Measurements from ENCODE around the gene PCNX3.

Gene PCNX3

DNA sequence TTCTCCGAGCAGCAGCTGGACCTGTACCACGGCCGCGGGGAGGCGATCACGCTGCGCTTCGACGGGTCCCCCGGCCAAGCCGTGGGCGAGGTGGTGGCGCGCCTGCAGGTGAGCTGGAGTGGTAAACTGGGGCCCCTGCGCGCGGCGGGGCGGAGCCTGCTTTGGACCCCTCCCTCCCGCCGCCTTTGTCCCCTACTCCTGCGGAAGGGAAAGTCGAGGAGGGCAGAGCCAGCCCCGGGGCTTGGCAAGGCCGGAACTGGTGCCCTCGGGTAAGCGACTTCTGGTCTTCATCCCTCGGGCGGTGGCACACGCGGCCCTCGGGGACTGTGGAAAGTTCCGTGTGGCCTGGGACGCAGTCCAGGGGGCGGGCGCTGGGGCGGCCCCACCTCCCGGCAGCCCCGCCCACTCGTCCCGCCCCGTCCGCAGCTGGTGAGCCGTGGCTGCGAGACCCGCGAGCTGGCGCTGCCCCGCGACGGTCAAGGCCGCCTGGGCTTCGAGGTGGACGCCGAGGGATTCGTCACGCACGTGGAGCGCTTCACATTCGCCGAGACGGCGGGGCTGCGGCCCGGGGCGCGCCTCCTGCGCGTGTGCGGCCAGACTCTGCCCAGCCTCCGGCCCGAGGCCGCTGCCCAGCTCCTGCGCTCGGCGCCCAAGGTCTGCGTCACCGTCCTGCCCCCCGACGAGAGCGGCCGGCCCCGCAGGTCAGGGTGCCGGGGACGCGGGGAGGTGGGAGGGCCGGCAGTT, 31.6 kb downstream of the PCNX3 start:
- H3K4me1 ChIP-seq (ENCODE audit: control insufficient read depth in 1 of 2, insufficient read depth in 2 of 2, low read length in 2 of 2) = peaks cover 10 to 25% of the 10 kb centered on the region in 2 donors
- no peaks in the 10 kb centered on the region for H3K27me3 ChIP-seq (ENCODE audit: low read depth, low read length)
- peaks cover 5 to 58% of the 10 kb centered on the region in 2 donors for H3K36me3 ChIP-seq (ENCODE audit: control insufficient read depth in 1 of 2, insufficient read depth in 2 of 2, low read length in 2 of 2)
- H3K27ac ChIP-seq (ENCODE audit: low read length) = no peak overlapping the region
- no peaks in the 10 kb centered on the region for H3K9me3 ChIP-seq (ENCODE audit: control insufficient read depth in 1 of 2, low read length in 2 of 2)
- H3K4me3 ChIP-seq (ENCODE audit: low read depth in 1 of 2, low read length in 2 of 2) = peak overlapping the region in 1 of 2 donors; percentile 36

DNA sequence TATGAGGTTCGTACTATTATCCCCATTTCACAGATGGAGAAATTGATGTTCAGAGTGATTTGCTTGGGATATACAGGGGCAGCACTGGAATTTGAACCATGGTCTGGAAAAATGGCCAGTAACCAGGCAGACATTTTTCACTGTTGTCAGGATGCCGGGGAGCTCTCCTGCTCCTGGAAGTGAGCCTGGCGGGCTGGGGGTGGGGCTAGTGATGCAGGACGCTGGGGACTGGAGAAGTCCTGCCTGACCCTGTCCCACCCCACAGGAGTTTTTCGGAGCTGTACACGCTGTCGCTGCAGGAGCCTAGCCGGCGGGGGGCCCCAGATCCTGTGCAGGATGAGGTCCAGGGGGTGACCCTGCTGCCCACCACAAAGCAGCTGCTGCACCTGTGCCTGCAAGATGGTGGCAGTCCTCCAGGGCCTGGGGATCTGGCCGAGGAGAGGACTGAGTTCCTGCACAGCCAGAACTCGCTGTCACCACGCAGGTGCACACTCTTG, 33.5 kb downstream of the PCNX3 start:
- Histone ChIP-seq H3K27me3 (ENCODE audit: low read depth, low read length) (no peaks in the 10 kb centered on the region), H3K4me1 (ENCODE audit: control insufficient read depth in 1 of 2, insufficient read depth in 2 of 2, low read length in 2 of 2) (peaks cover 23 to 38% of the 10 kb centered on the region in 2 donors), H3K9me3 (ENCODE audit: control insufficient read depth in 1 of 2, low read length in 2 of 2) (no peaks in the 10 kb centered on the region), H3K4me3 (ENCODE audit: low read depth in 1 of 2, low read length in 2 of 2) (no peak overlapping the region), H3K27ac (ENCODE audit: low read length) (no peak overlapping the region), H3K36me3 (ENCODE audit: control insufficient read depth in 1 of 2, insufficient read depth in 2 of 2, low read length in 2 of 2) (peaks cover 6 to 49% of the 10 kb centered on the region in 2 donors)

DNA sequence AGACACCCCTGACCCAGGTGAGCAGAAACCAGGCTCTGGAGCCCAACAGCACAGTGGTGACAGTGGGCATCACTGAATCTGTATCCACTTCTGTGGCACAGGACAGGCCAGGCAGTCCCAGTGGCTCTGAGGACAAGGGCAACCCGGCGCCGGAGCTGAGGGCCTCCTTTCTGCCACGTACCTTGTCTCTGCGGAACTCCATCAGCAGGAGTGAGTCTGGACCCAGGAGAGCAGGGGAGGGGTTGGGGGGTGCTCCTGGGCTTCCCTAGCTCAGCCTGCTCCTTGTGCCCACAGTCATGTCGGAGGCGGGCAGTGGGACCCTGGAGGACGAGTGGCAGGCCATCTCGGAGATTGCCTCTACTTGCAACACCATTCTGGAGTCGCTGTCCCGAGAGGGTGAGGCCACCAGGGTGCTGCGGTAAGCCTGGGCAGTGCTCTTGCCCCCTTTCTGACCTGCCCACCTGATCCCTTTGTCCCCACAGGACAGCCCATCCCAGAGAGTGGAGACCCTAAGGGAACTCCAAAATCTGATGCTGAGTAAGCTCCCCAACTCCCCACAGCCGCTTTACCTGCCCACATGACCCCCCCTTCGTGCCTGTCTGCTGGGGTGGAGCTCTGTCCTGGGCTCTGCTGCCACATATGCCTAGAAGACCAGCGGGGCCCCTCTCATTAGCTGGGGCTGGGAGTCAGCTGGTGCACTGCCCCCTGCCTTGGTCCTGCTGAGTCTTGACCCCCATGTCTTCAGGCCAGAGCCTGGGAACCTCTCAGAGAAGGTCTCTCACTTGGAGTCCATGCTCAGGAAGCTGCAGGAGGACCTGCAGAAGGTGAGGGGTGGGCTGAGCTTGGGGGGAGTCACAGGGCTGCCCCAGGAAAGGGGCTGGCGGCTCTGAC, 34.3 kb downstream of the PCNX3 start:
- Histone ChIP-seq H3K27me3 (ENCODE audit: low read depth, low read length) (no peaks in the 10 kb centered on the region), H3K9me3 (ENCODE audit: control insufficient read depth in 1 of 2, low read length in 2 of 2) (no peaks in the 10 kb centered on the region), H3K4me3 (ENCODE audit: low read depth in 1 of 2, low read length in 2 of 2) (no peak overlapping the region), H3K36me3 (ENCODE audit: control insufficient read depth in 1 of 2, insufficient read depth in 2 of 2, low read length in 2 of 2) (peaks cover 13 to 52% of the 10 kb centered on the region in 2 donors), H3K4me1 (ENCODE audit: control insufficient read depth in 1 of 2, insufficient read depth in 2 of 2, low read length in 2 of 2) (peaks cover 24 to 46% of the 10 kb centered on the region in 2 donors), H3K27ac (ENCODE audit: low read length) (no peak overlapping the region)

GRCh38 chr11:65650547-65651338, 35.2 kb downstream of the PCNX3 start:
- H3K9me3 ChIP-seq (ENCODE audit: control insufficient read depth in 1 of 2, low read length in 2 of 2) = no peaks in the 10 kb centered on the region
- no peaks in the 10 kb centered on the region for H3K27me3 ChIP-seq (ENCODE audit: low read depth, low read length)
- H3K36me3 ChIP-seq (ENCODE audit: control insufficient read depth in 1 of 2, insufficient read depth in 2 of 2, low read length in 2 of 2) = peaks cover 16 to 52% of the 10 kb centered on the region in 2 donors
- H3K27ac ChIP-seq (ENCODE audit: low read length) = peak overlapping the region; percentile 85
- peaks cover 24 to 49% of the 10 kb centered on the region in 2 donors for H3K4me1 ChIP-seq (ENCODE audit: control insufficient read depth in 1 of 2, insufficient read depth in 2 of 2, low read length in 2 of 2)
- H3K4me3 ChIP-seq (ENCODE audit: low read depth in 1 of 2, low read length in 2 of 2) = no peak overlapping the region

DNA sequence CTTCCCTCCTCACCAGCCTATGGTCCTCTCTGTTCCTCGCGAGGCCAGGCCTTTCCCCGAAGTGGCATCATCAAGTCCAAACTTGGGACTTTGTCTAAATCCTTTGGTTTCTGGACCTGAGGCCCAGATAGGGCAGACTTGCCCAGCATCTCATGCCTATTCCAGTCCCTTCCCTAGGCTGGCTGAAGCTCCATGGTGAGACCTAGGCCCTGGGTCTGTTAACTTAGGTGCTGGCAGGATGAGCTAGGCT, 35.7 kb downstream of the PCNX3 start:
- no peaks in the 10 kb centered on the region for H3K27me3 ChIP-seq (ENCODE audit: low read depth, low read length)
- peak overlapping the region; percentile 85 for H3K27ac ChIP-seq (ENCODE audit: low read length)
- H3K4me3 ChIP-seq (ENCODE audit: low read depth in 1 of 2, low read length in 2 of 2) = no peak overlapping the region
- peaks cover 24 to 49% of the 10 kb centered on the region in 2 donors for H3K4me1 ChIP-seq (ENCODE audit: control insufficient read depth in 1 of 2, insufficient read depth in 2 of 2, low read length in 2 of 2)
- H3K36me3 ChIP-seq (ENCODE audit: control insufficient read depth in 1 of 2, insufficient read depth in 2 of 2, low read length in 2 of 2) = peaks cover 21 to 52% of the 10 kb centered on the region in 2 donors
- H3K9me3 ChIP-seq (ENCODE audit: control insufficient read depth in 1 of 2, low read length in 2 of 2) = no peaks in the 10 kb centered on the region

DNA sequence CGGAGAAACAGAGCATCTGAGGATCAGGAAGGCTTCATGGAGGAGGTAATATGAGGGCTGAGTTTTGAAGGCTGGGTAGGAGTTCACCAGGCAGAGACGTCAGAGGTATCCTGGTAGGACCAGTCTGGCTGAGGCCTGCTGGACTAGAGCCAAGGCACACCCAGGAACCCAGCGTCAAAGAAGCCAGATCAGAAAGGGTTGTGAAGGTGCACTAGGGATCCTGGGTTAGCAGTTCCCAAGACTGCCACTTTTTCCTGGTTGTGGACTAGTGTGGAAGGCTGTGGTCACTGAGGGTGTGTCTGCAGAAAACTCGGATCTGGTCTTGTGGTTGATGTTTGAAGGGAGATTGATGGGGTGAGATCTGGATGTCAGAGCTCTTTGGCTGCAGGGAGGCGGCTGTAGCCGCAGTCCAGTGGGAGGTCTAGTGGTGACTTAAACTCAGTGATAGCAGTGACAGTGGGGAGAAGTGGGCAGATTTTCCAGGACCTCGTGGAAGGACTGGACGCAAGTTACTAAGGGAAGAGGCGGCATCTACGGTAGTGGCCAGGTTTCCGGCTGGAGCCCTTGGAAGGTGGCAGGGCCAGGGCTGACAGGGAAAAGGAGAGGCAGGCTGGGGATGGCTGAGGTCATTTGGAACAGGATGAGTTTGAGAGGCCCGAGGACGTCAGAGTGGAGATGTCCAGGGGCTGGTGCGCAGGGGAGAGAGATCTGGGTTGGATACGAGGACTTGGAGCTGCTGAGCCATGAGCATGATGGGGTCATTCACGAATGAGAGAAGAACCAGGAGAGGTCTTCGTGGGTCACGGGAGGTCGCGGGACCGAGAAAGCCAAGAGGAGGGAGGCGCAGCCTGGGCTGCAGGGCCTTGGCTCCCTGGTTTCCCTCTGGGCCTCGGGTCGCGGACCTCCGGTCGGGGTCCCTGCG, 36.3 kb downstream of the PCNX3 start:
- peaks cover 24 to 49% of the 10 kb centered on the region in 2 donors for H3K4me1 ChIP-seq (ENCODE audit: control insufficient read depth in 1 of 2, insufficient read depth in 2 of 2, low read length in 2 of 2)

GRCh38 chr11:65652511-65653228, 37.1 kb downstream of the PCNX3 start:
- H3K36me3 ChIP-seq (ENCODE audit: control insufficient read depth in 1 of 2, insufficient read depth in 2 of 2, low read length in 2 of 2) = peaks cover 32 to 59% of the 10 kb centered on the region in 2 donors

More for the DNA sequence above, 36.3 kb downstream of the PCNX3 start:
- Histone ChIP-seq H3K4me3 (ENCODE audit: low read depth in 1 of 2, low read length in 2 of 2) (peak overlapping the region; percentile 50 to 64), H3K27me3 (ENCODE audit: low read depth, low read length) (no peaks in the 10 kb centered on the region), H3K36me3 (ENCODE audit: control insufficient read depth in 1 of 2, insufficient read depth in 2 of 2, low read length in 2 of 2) (peaks cover 25 to 52% of the 10 kb centered on the region in 2 donors), H3K9me3 (ENCODE audit: control insufficient read depth in 1 of 2, low read length in 2 of 2) (no peaks in the 10 kb centered on the region), H3K27ac (ENCODE audit: low read length) (peak overlapping the region; percentile 85)

GRCh38 chr11:65653229-65654225, 38.0 kb downstream of the PCNX3 start:
- peaks cover 24 to 49% of the 10 kb centered on the region in 2 donors for H3K4me1 ChIP-seq (ENCODE audit: control insufficient read depth in 1 of 2, insufficient read depth in 2 of 2, low read length in 2 of 2)
- H3K4me3 ChIP-seq (ENCODE audit: low read depth in 1 of 2, low read length in 2 of 2) = peak overlapping the region; percentile 64 to 68
- no peaks in the 10 kb centered on the region for H3K9me3 ChIP-seq (ENCODE audit: control insufficient read depth in 1 of 2, low read length in 2 of 2)
- no peaks in the 10 kb centered on the region for H3K27me3 ChIP-seq (ENCODE audit: low read depth, low read length)
- peak overlapping the region; percentile 96 for H3K27ac ChIP-seq (ENCODE audit: low read length)
- H3K36me3 ChIP-seq (ENCODE audit: control insufficient read depth in 1 of 2, insufficient read depth in 2 of 2, low read length in 2 of 2) = peaks cover 41 to 67% of the 10 kb centered on the region in 2 donors

More at GRCh38 chr11:65652511-65653228, 37.1 kb downstream of the PCNX3 start:
- Histone ChIP-seq H3K4me1 (ENCODE audit: control insufficient read depth in 1 of 2, insufficient read depth in 2 of 2, low read length in 2 of 2) (peaks cover 24 to 49% of the 10 kb centered on the region in 2 donors), H3K4me3 (ENCODE audit: low read depth in 1 of 2, low read length in 2 of 2) (peak overlapping the region; percentile 64 to 68), H3K9me3 (ENCODE audit: control insufficient read depth in 1 of 2, low read length in 2 of 2) (no peaks in the 10 kb centered on the region), H3K27me3 (ENCODE audit: low read depth, low read length) (no peaks in the 10 kb centered on the region), H3K27ac (ENCODE audit: low read length) (peak overlapping the region; percentile 96)

All from muscle layer of duodenum (tissue), 2 donors.